Measurements from ENCODE around the gene PANX2. TPM values are rescaled to one million over a fixed set of nuclear protein-coding genes. Genes with fewer than 3 reads are reported as not detected.

PANX2 gene
- total and polyA plus RNA-seq, 2 donors (not counting 1 experiment from before 2014, with no cell fraction given), result 0.04 to 0.59 TPM

DNA sequence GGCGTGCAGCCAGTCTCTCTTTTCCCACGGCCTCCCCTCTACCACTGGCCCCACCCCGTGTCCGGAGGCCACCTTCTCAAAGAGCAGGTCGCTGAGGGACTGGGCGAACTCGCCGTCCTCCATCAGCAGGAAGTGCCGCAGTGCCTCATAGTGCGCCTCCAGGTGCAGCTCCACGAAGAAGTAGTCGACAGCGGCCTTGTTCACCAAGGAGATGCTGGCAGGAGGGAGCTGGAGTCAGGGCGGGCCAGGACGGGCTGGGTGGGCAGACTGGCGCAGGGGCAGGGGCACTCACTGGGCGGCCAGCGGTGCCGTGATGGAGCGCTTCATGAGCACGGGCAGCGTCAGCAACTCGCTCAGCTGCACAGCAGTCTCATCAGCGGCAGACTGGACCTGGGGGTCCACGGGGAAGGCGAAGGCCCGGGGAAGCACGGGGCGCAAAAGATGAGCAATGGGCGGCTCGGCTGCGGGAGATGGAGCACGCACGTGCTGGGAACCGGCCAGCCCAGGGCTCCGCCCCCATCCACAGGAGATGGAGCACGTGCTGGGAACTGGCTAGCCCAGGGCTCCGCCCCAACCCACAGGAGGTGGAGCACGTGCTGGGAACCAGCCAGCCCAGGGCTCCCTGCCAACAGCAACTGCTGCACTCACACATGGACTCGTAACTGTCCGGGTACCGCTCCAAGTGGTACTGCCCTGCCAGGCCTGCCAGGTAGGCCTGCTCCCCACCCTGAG lies 48.6 kb downstream of the PANX2 start:
- DNase-seq (no peak), ATAC-seq (ENCODE audit: low read depth) (no peak)
- CTCF ChIA-PET, result interaction anchor here (0.7 to 3.5 kb wide), 2 partner anchors 13 to 69 kb away, joined by 3 to 11 read pairs; no protein-coding TSS in a partner anchor
- Histone ChIP-seq H3K9me3 (ENCODE audit: control extremely low read depth in 1 of 3, control insufficient read depth in 2 of 3, insufficient read depth in 1 of 3, low read length in 2 of 3) (no peaks in the 10 kb centered on the region), H3K4me2 (replicated peaks; ENCODE audit: low read depth, low read length, poor library complexity, severe bottlenecking) (no peak overlapping the region), H3K27ac (ENCODE audit: low read length in 2 of 2) (no peak overlapping the region), H3K9ac (ENCODE audit: low read length) (no peak overlapping the region), H3K4me3 (ENCODE audit: control extremely low read depth in 1 of 5, extremely low read depth in 1 of 5, insufficient read depth in 1 of 5, low read depth in 2 of 5, low read length in 4 of 5) (no peak overlapping the region), H2AFZ (ENCODE audit: insufficient read depth, low read depth, low read length, poor library complexity, severe bottlenecking) (no peak overlapping the region), H3K4me1 (ENCODE audit: control insufficient read depth in 2 of 2, insufficient read depth in 2 of 2, low read length in 2 of 2) (no peaks in the 10 kb centered on the region), H3K79me2 (ENCODE audit: control insufficient read depth, insufficient read depth, low read length) (no peaks in the 10 kb centered on the region), H3K36me3 (replicated peaks in 1 of 2; ENCODE audit: control extremely low read depth in 1 of 2, control insufficient read depth in 1 of 2, extremely low read depth in 1 of 2, insufficient read depth in 2 of 2, low read length in 1 of 2) (peaks cover 0 to 78% of the 10 kb centered on the region in 2 experiments), H4K20me1 (ENCODE audit: control insufficient read depth, insufficient read depth, low read length, poor library complexity, severe bottlenecking) (peaks cover 14% of the 10 kb centered on the region), H3K27me3 (replicated peaks in 1 of 4; ENCODE audit: control extremely low read depth in 1 of 4, control insufficient read depth in 3 of 4, insufficient read depth in 4 of 4, low read length in 3 of 4) (no peaks in the 10 kb centered on the region)
- Mint-ChIP-seq H3K9me3 (ENCODE audit: insufficient read depth) (no peaks in the 10 kb centered on the region), H3K4me1 (peaks cover 2% of the 10 kb centered on the region), H3K27ac (no peak overlapping the region), H3K27me3 (no peaks in the 10 kb centered on the region), H3K4me3 (no peak overlapping the region)
- WGBS (ENCODE audit: insufficient coverage), result 80% methylated on average over 42 of the region's 42 CpGs
- TF ChIP-seq EZH2 (IDR thresholded peaks at IDR 0.05; ENCODE audit: borderline replicate concordance, insufficient read depth, low read depth, low read length, poor library complexity, severe bottlenecking) (no peak), CTCF (IDR thresholded peaks at IDR 0.05) (no peak)
- intact Hi-C loops (cut with micrococcal nuclease), result no loop called here
- POLR2A ChIA-PET, result interaction anchor here (0.6 kb wide), 1 partner anchor 283 kb away, joined by 4 read pairs; no protein-coding TSS in a partner anchor
